ENCODE results near the gene DNAJC11.
A peak's percentile ranks its signal among the peaks of the same experiment; 100 is the strongest.
"Not testable (repeated sequence)": the region's sequence is repeated elsewhere in the genome, so short reads cannot be mapped to it uniquely, and the experiment has no call there.

DNAJC11 gene

GRCh38 chr1:6613361-6614018 lies 88.1 kb downstream of the DNAJC11 start, which contains the start of gene PHF13:
PHF13 (plus strand) TSS chr1:6613731; CDS start chr1:6614067, 336 bp downstream.
- WGBS, 2 experiments (ENCODE audit: insufficient coverage in 2 of 2), result 0% methylated on average over 40 to 50 of the region's 84 CpGs
- H3K9me3 ChIP-seq (ENCODE audit: control insufficient read depth, low read length), result no peaks in the 10 kb centered on the region
- peaks cover 23% of the 10 kb centered on the region for H3K36me3 ChIP-seq (ENCODE audit: control insufficient read depth, insufficient read depth, low read length)
- H3K4me3 ChIP-seq (ENCODE audit: extremely low read depth, insufficient read depth, low read length, poor library complexity, severe bottlenecking), result peak within 1 kb of the TSS; percentile 96
- H3K27ac ChIP-seq (ENCODE audit: low read depth, low read length, severe bottlenecking), result peak within 1 kb of the TSS; percentile 72
- H3K4me1 ChIP-seq (ENCODE audit: control insufficient read depth, insufficient read depth, low read length, poor library complexity, severe bottlenecking), result no peaks in the 10 kb centered on the region

GRCh38 chr1:6612641-6613360 lies 88.8 kb downstream of the DNAJC11 start:
- H3K27ac ChIP-seq (ENCODE audit: low read depth, low read length, severe bottlenecking), result peak overlapping the region; percentile 72

GRCh38 chr1:6603915-6604558 lies 97.6 kb downstream of the DNAJC11 start:
- peak overlapping the region; percentile 81 for H3K4me3 ChIP-seq (ENCODE audit: extremely low read depth, insufficient read depth, low read length, poor library complexity, severe bottlenecking)
- H3K27ac ChIP-seq (ENCODE audit: low read depth, low read length, severe bottlenecking), result peak overlapping the region; percentile 99
- peaks cover 15% of the 10 kb centered on the region for H3K4me1 ChIP-seq (ENCODE audit: control insufficient read depth, insufficient read depth, low read length, poor library complexity, severe bottlenecking)
- no peaks in the 10 kb centered on the region for H3K9me3 ChIP-seq (ENCODE audit: control insufficient read depth, low read length)
- WGBS, 2 experiments (ENCODE audit: insufficient coverage in 2 of 2), result 7 to 14% methylated on average over 16 to 17 of the region's 19 CpGs
- H3K36me3 ChIP-seq (ENCODE audit: control insufficient read depth, insufficient read depth, low read length), result peaks cover 4% of the 10 kb centered on the region

More at GRCh38 chr1:6612641-6613360, 88.8 kb downstream of the DNAJC11 start:
- peaks cover 16% of the 10 kb centered on the region for H3K36me3 ChIP-seq (ENCODE audit: control insufficient read depth, insufficient read depth, low read length)
- WGBS, 2 experiments (ENCODE audit: insufficient coverage in 2 of 2), result 1 to 2% methylated on average over 54 to 62 of the region's 67 CpGs
- H3K4me3 ChIP-seq (ENCODE audit: extremely low read depth, insufficient read depth, low read length, poor library complexity, severe bottlenecking), result peak overlapping the region; percentile 96
- no peaks in the 10 kb centered on the region for H3K9me3 ChIP-seq (ENCODE audit: control insufficient read depth, low read length)
- H3K4me1 ChIP-seq (ENCODE audit: control insufficient read depth, insufficient read depth, low read length, poor library complexity, severe bottlenecking), result no peaks in the 10 kb centered on the region

- peaks cover 15% of the 10 kb centered on the region for H3K4me1 ChIP-seq (ENCODE audit: control insufficient read depth, insufficient read depth, low read length, poor library complexity, severe bottlenecking)
- peaks cover 11% of the 10 kb centered on the region for H3K36me3 ChIP-seq (ENCODE audit: control insufficient read depth, insufficient read depth, low read length)
- peak overlapping the region; percentile 81 for H3K4me3 ChIP-seq (ENCODE audit: extremely low read depth, insufficient read depth, low read length, poor library complexity, severe bottlenecking)
- peak overlapping the region; percentile 99 for H3K27ac ChIP-seq (ENCODE audit: low read depth, low read length, severe bottlenecking)
- 1 to 3% methylated on average over 28 to 34 of the region's 36 CpGs for WGBS, 2 experiments (ENCODE audit: insufficient coverage in 2 of 2)
- H3K9me3 ChIP-seq (ENCODE audit: control insufficient read depth, low read length), result no peaks in the 10 kb centered on the region
Observed at GRCh38 chr1:6603238-6603914, 98.2 kb downstream of the DNAJC11 start.

GRCh38 chr1:6602669-6603237 lies 98.9 kb downstream of the DNAJC11 start, which contains the start of gene KLHL21:
KLHL21 (minus strand) TSS chr1:6602869; CDS start chr1:6602817, 52 bp downstream.
- no peaks in the 10 kb centered on the region for H3K9me3 ChIP-seq (ENCODE audit: control insufficient read depth, low read length)
- H3K4me1 ChIP-seq (ENCODE audit: control insufficient read depth, insufficient read depth, low read length, poor library complexity, severe bottlenecking), result peaks cover 15% of the 10 kb centered on the region
- H3K27ac ChIP-seq (ENCODE audit: low read depth, low read length, severe bottlenecking), result peak within 1 kb of the TSS; percentile 99
- peak within 1 kb of the TSS; percentile 81 for H3K4me3 ChIP-seq (ENCODE audit: extremely low read depth, insufficient read depth, low read length, poor library complexity, severe bottlenecking)
- WGBS, 2 experiments (ENCODE audit: insufficient coverage in 2 of 2), result 0 to 2% methylated on average over 53 to 59 of the region's 84 CpGs
- peaks cover 16% of the 10 kb centered on the region for H3K36me3 ChIP-seq (ENCODE audit: control insufficient read depth, insufficient read depth, low read length)

GRCh38 chr1:6601923-6602668 lies 99.5 kb downstream of the DNAJC11 start:
- Histone ChIP-seq H3K27ac (ENCODE audit: low read depth, low read length, severe bottlenecking) (peak overlapping the region; percentile 75), H3K36me3 (ENCODE audit: control insufficient read depth, insufficient read depth, low read length) (peaks cover 22% of the 10 kb centered on the region), H3K4me1 (ENCODE audit: control insufficient read depth, insufficient read depth, low read length, poor library complexity, severe bottlenecking) (peaks cover 18% of the 10 kb centered on the region), H3K4me3 (ENCODE audit: extremely low read depth, insufficient read depth, low read length, poor library complexity, severe bottlenecking) (peak overlapping the region; percentile 81), H3K9me3 (ENCODE audit: control insufficient read depth, low read length) (no peaks in the 10 kb centered on the region)
- WGBS, 2 experiments (ENCODE audit: insufficient coverage in 2 of 2), result 0% methylated on average over 76 to 97 of the region's 103 CpGs

- WGBS, 2 experiments (ENCODE audit: insufficient coverage in 2 of 2), result 0% methylated on average over 34 of the region's 40 CpGs
Observed at GRCh38 chr1:6601049-6601922, 100.3 kb downstream of the DNAJC11 start.

GRCh38 chr1:6600410-6601048 lies 101.1 kb downstream of the DNAJC11 start:
- Histone ChIP-seq H3K4me3 (ENCODE audit: extremely low read depth, insufficient read depth, low read length, poor library complexity, severe bottlenecking) (peak overlapping the region; percentile 81), H3K36me3 (ENCODE audit: control insufficient read depth, insufficient read depth, low read length) (peaks cover 38% of the 10 kb centered on the region), H3K9me3 (ENCODE audit: control insufficient read depth, low read length) (no peaks in the 10 kb centered on the region), H3K4me1 (ENCODE audit: control insufficient read depth, insufficient read depth, low read length, poor library complexity, severe bottlenecking) (peaks cover 19% of the 10 kb centered on the region), H3K27ac (ENCODE audit: low read depth, low read length, severe bottlenecking) (peak overlapping the region; percentile 79)
- WGBS, 2 experiments (ENCODE audit: insufficient coverage in 2 of 2), result 26 to 28% methylated on average over 9 to 10 of the region's 10 CpGs

More at GRCh38 chr1:6601049-6601922, 100.3 kb downstream of the DNAJC11 start:
- Histone ChIP-seq H3K36me3 (ENCODE audit: control insufficient read depth, insufficient read depth, low read length) (peaks cover 30% of the 10 kb centered on the region), H3K9me3 (ENCODE audit: control insufficient read depth, low read length) (no peaks in the 10 kb centered on the region), H3K27ac (ENCODE audit: low read depth, low read length, severe bottlenecking) (peak overlapping the region; percentile 79), H3K4me3 (ENCODE audit: extremely low read depth, insufficient read depth, low read length, poor library complexity, severe bottlenecking) (peak overlapping the region; percentile 81), H3K4me1 (ENCODE audit: control insufficient read depth, insufficient read depth, low read length, poor library complexity, severe bottlenecking) (peaks cover 19% of the 10 kb centered on the region)

GRCh38 chr1:6599991-6600390 lies 101.6 kb downstream of the DNAJC11 start:
- H3K9me3 ChIP-seq (ENCODE audit: control insufficient read depth, low read length); H3K27ac ChIP-seq (ENCODE audit: low read depth, low read length, severe bottlenecking): not testable (repeated sequence)
- H3K4me1 ChIP-seq (ENCODE audit: control insufficient read depth, insufficient read depth, low read length, poor library complexity, severe bottlenecking), result peaks cover 19% of the 10 kb centered on the region
- H3K4me3 ChIP-seq (ENCODE audit: extremely low read depth, insufficient read depth, low read length, poor library complexity, severe bottlenecking), result peak overlapping the region; percentile 81
- WGBS, 2 experiments (ENCODE audit: insufficient coverage in 2 of 2), result 90 to 96% methylated on average over 5 to 6 of the region's 8 CpGs
- H3K36me3 ChIP-seq (ENCODE audit: control insufficient read depth, insufficient read depth, low read length), result peaks cover 43% of the 10 kb centered on the region

All from mesodermal cell (in vitro differentiated cells).